Panc1 (cell line): ENCODE data around the gene ANXA6.

ENCODE experiments used
- POLR2AphosphoS5 ChIP-seq: IDR thresholded peaks from 2 replicates; pipeline ENCODE4 v1.6.1; 2012; ENCODE audit warnings: mild to moderate bottlenecking, low read depth, low read length, moderate library complexity
- REST ChIP-seq, 2 experiments: IDR thresholded peaks; 2 replicates each; pipeline ENCODE4 v1.6.1; 2011 to 2012; ENCODE audit warnings: low read depth in 2 of 2, control low read depth in 1 of 2, low read length in 1 of 2, mild to moderate bottlenecking in 1 of 2, moderate library complexity in 1 of 2; ENCODE audit not compliant: insufficient read depth in 1 of 2
- SIN3A ChIP-seq: IDR thresholded peaks from 2 replicates; pipeline ENCODE4 v1.6.1; 2012; ENCODE audit warnings: low read depth, mild to moderate bottlenecking, low read length, moderate library complexity, borderline replicate concordance; ENCODE audit not compliant: insufficient read depth
- TF ChIP-seq, protein P1 (sequence below): fragments of 450-650 bp; IDR thresholded peaks from 2 replicates; pipeline ENCODE4 v1.5.1; 2017; ENCODE audit warnings: mild to moderate bottlenecking

- TF ChIP-seq, protein P1, sequence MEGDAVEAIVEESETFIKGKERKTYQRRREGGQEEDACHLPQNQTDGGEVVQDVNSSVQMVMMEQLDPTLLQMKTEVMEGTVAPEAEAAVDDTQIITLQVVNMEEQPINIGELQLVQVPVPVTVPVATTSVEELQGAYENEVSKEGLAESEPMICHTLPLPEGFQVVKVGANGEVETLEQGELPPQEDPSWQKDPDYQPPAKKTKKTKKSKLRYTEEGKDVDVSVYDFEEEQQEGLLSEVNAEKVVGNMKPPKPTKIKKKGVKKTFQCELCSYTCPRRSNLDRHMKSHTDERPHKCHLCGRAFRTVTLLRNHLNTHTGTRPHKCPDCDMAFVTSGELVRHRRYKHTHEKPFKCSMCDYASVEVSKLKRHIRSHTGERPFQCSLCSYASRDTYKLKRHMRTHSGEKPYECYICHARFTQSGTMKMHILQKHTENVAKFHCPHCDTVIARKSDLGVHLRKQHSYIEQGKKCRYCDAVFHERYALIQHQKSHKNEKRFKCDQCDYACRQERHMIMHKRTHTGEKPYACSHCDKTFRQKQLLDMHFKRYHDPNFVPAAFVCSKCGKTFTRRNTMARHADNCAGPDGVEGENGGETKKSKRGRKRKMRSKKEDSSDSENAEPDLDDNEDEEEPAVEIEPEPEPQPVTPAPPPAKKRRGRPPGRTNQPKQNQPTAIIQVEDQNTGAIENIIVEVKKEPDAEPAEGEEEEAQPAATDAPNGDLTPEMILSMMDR: no peak
- TF ChIP-seq POLR2AphosphoS5 (no peak), SIN3A (no peak), REST (IDR thresholded peaks at IDR 0.05; ENCODE audit: insufficient read depth in 1 of 2, low read depth in 2 of 2, low read length in 1 of 2) (no peak)
Observed at GRCh38 chr5:151084363-151084762, 73.2 kb downstream of the ANXA6 start.
